GM08714 (cell line): Measurements from ENCODE around the gene LARP4.
"Not testable (repeated sequence)": the region's sequence is repeated elsewhere in the genome, so short reads cannot be mapped to it uniquely, and the experiment has no call there.

Source experiments
- H3K4me3 ChIP-seq: fragments of 200-500 bp; sonication (Bioruptor generic); 2 replicates; pipeline ENCODE4 v1.5.1; 2014; ENCODE audit warnings: mild to moderate bottlenecking, low read length, inconsistent platforms
- ZNF274 ChIP-seq: IDR thresholded peaks from 2 replicates; pipeline ENCODE4 v1.6.1; 2012; ENCODE audit warnings: mild to moderate bottlenecking, low read depth, low read length

LARP4 gene

DNA sequence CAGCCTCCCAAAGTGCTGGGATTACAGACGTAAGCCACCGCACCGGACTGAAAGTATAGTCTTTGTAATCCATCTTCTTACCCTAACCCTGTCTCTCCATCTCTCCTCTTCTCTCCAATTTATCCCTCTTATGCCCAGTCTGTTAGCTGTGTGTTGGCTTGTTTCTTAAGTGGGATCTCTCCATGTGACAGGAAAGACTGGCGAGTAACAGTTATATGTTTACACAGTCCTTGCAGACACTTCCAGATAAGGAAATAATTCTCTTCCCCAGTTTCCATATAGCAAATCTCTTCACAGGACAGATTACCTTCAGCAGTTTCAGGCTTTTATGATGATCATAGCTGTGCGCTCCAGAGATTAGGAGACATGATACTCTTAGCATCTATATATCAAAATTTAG is 88.1 kb downstream of the LARP4 start:
- no peak overlapping the region for H3K4me3 ChIP-seq
- TF ChIP-seq ZNF274, result no peak

DNA sequence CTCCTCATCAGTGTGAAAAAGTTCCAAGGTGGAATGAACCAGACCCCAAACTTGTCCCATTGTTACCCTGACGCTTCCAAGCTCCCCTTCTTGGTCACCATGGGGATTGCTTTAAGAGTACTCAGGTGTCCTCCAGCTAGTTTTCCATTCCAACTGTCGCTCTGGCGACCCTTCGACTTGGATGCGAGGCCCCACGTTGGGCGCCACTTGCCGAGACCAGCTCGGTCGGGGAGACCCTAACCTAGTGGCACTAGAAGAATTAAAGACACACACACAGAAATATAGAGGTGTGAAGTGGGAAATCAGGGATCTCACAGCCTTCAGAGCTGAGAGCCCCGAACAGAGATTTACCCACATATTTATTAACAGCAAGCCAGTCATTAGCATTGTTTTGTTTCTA is 97.4 kb downstream of the LARP4 start:
- not testable (repeated sequence) for H3K4me3 ChIP-seq

DNA sequence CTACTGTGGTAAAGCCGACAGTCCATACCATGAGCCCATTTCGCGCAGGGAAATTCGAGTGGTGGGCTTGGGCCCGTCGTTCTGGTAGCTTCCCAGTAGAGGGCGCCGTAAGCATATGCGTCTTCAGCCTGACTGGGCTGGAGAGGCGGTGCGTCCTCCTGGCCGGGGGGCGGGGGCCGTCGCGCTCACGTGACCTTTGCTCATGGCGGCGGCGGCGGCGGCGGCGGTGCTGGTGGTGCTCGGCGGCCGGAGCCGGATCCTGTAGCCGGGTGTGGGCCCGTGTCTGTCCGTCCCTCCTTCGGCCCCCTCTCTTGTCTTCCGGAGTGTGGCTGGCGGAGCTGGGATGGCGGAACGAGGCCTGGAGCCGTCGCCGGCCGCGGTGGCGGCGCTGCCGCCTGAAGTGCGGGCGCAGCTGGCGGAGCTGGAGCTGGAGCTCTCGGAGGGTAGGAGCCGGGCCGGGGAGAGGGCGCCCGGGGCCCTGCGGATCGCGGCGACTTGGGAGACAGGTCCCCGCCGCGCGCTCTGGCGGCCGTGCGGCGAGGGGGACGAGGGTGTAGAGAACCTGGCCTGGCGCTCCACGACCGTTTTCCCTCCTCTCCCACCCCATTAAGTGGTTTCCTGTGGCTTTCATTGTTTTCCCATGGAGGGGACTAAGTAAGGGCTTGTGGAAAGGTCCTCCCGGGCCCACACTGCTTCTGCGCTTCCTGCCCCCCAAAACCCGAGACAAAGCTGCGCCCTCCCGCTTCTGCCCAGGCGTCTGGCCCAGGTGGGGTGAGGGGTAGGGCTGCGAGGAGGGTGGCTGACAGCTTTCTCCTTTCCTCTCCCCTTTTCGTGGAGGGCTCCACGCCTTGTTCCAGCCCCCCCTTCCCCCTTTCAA is 104.4 kb downstream of the LARP4 start, which contains the start of gene DIP2B:
Gene DIP2B (plus strand): TSS at position 188 of the 877 bp plus-strand sequence. CDS start 156 bp downstream, at position 344.
- H3K4me3 ChIP-seq, result peak within 1 kb of the TSS; percentile 89
- TF ChIP-seq ZNF274, result no peak

DNA sequence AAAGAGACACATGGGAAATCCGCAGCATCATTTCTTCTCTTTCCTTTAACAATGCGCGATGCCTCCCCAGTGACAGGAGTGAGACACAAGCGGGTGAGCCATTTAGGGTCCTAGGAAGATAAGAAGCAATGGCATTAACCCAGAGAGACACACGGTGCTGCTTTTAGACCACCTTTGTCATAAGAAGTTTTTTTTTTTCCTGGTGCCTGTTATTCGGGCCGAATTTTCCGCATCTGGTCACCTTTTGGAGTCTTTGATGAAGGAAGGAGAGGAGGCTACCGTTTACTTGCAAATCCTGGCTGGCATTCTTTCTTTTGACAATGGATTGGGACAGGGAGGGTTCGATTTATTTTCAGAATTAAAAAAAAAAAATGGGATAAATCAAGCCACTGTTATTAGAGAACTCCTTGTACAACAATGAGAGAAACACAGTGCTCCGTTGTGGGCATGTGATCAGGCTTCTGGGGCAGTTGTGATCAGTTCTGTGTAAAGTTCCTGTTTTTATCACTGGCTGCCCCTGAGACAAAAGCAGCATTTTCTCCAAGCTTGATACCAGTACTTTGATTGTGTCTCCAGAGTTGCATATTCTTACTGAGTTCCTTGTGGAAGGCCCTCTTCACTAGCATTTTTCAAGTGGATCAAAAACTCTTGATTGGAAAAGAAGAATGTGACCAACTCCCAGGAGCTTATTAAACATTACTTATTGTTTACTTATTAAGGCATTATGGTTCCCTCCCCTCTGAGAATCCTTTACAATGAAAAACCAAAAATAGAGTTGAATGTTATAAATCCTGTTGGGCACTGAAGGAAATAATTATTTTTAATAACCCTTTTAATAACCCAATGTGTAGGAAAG is 105.2 kb downstream of the LARP4 start:
- H3K4me3 ChIP-seq, result peak overlapping the region; percentile 89
- no peak for TF ChIP-seq ZNF274

DNA sequence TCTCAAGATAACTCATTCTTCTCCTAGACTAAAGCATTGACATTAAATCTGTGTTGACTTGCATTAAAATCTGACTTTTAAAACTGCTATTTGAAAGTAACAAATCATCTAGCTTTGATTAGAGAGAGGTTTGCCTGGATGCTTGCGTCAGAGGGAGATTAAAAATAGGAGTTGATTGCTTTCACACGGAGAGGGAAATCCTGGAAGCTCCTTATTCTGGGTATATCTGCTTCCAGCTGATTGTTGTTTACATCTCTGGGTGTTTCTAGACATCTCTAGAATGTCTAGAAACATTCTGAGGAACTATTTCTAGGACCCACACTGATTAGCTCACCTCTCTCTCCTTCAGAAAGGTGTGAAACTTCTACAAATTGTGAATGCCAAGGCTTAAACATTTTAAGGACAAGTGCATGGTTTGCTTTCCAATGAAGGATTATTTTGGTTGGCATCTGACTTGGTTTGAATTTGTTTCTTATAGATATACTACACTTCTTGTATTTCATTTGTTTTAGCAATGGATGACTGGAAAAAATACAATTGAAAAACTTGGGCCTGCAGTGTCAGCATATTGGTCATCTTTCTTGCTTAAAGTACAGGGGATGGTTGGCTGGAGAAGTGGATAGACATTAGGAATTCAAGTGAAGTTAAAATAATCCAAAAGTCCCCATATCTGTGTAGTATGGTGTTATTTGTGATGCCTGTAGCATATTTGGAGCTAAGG is 106.2 kb downstream of the LARP4 start:
- no peak for TF ChIP-seq ZNF274
- H3K4me3 ChIP-seq, result peak overlapping the region; percentile 89

DNA sequence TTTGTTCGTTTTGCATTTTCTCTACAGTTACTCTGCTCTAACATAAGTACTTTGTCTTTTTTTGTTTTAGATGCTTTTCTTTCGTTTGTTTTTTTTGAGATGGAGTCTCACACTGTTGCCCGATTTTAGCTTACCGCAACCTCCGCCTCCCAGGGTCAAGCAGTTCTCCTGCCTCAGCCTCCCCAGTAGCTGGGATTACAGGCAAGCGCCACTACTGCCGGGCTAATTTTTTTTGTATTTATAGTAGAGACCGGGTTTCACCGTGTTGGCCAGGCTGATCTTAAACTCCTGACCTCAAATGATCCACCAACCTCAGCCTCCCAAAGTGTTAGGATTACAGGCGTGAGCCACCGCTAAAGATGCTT is 106.8 kb downstream of the LARP4 start:
- no peak for TF ChIP-seq ZNF274
- no peak overlapping the region for H3K4me3 ChIP-seq

DNA sequence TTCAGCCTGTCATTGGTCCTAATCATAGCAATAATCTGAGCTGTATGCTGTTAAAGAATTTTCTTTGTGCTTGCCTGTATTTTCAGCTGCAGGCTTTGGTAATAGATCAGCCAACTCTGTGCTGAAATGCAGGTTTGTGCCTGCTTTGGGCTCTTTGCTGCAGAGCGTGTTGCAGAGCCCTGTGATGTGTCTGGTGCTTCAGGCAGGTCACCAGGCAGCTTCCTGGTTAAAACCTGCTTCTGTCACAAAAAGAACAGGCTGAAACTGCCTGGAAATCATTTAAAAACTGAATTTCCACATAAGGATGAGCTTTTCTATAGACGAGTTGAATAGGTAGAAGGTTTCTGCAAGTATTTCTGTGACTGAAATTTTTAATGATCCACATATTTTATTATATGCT is 107.2 kb downstream of the LARP4 start:
- no peak overlapping the region for H3K4me3 ChIP-seq
- no peak for TF ChIP-seq ZNF274

DNA sequence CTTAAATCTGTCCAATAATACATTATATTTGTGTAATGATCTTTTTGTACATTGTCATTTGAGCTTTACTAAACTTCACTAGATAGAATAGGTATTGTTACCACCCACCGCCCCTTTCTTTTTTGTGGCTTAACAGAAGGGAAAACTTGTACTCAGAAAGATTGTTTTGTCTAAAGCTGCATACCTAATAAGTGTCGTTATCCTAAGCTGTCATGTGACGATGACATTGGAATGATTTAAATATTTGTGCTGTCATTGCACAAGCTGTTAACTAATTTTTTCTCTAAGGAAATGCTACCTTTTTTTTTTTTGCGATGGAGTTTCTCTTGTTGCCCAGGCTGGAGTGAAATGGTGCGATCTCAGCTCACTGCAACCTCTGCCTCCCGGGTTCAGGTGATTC is 107.7 kb downstream of the LARP4 start:
- no peak overlapping the region for H3K4me3 ChIP-seq
- TF ChIP-seq ZNF274, result no peak

DNA sequence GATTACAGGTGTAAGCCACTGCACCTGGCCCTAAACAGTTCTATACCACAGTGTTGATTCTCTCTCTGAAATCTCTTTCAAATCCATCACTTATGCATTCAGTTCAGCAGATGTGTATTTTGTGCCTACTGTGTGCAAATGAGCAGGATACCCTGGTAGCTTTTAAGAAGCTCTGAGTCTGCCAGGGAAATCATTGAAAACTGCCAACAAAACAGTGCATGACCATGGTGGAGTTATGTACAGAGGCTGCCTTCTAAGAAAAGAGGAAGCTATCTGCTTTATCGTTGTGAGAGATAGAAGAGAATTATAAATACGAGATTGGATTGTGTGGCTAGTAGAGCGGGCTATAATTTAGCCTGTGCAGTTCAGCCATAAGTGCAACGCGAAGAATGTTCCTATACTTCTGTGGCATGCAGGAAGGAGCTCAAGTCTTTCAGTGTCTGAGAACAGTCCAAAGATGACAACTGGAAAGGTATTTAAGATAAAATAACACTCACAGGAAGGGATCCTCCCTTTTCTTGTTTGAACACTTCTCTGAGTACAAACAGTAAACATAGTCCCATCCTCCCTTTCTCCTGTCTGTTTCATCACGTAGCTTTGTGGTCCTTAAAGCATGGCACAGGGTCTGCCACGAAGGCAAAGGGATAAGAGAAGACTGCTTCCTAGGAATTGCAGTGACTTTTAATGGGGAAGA is 108.4 kb downstream of the LARP4 start:
- TF ChIP-seq ZNF274, result no peak
- H3K4me3 ChIP-seq, result no peak overlapping the region; the same call in 1 of the 2 replicates

DNA sequence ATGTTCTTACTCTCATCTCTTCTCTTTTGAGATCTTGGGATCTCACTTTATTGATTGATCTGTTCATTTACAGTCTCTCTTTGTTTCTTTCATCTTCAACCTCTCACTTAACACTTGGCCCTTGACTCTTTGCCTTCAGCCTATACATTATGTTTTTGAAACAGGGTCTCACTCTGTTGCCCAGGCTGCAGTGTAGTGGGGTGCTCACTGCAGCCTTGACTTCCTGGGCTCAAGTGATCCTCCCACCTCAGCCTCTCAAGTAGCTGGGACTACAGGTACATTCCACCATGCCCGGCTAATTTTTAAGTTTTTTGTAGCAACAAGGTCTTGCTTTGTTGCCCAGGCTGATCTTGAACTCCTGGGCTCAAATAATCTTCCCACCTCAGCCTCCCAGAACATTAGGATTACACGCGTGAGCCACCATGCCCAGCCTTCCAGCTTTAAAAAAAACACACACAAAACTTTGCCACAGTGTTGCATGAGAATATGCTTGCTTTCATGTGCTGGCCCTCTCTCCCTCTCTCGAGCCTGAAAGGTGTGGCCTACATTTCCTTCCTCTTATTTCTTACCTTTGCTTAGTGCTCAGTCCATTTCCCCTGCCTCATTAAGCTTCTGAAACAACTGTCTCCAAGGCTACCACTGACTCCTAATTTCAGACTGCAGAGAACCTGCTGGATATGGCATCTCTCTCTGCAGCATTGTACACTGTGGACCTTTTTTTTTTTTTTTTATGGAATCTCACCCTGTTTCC is 114.0 kb downstream of the LARP4 start:
- H3K4me3 ChIP-seq, result no peak overlapping the region; the same call in 1 of the 2 replicates
- no peak for TF ChIP-seq ZNF274

DNA sequence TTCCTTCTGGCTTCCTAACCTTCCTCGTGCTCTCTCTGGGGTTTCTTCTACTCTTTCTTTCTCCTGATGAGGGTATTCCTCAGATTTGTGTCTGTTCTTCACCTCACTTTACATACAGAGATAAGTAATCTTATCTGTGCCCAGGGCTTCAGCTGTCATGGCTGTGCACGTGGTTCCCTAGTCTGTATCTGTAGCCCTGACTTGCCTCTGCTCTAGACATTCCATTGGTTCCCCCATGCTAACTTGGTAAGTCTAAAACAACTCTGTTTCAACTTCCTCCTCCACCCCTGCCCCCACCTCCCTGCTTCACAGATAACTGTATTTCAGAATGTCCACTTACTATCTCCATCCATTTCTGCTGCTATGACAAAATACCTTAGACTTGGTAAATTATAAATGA is 114.9 kb downstream of the LARP4 start:
- TF ChIP-seq ZNF274, result no peak
- H3K4me3 ChIP-seq, result no peak overlapping the region; the same call in 1 of the 2 replicates

DNA sequence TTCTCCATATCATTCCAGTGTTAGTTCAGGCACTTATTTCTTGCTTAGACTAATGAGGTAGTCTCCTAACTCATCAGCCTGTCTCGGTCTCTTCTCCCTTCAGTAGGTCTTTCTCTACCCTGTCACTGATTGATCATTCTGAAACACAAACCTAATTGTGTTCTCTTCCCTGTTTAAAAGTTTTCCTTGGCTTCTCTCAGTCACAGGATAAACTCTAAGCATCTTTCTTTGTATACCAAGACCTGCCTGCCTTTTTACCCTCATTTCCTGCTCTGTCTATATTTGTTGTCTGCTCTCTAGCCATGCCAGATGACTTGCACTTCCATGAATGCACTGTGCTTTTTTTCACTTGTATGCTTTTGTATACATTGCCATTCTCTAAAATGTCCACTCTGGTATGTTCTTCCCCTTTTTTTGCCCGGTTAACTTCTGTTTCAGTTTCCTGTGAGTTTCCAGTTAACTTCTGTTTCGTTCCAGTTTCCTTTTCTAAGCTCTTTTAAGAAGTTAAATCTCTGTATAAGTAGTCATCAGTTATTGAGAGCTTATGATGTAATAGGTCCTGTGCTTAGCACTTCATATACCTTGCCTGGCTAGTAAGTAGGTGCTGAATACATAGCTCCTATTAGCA is 116.8 kb downstream of the LARP4 start:
- H3K4me3 ChIP-seq, result peak overlapping the region; percentile 51; the same call in 1 of the 2 replicates

More for the DNA sequence above, 116.8 kb downstream of the LARP4 start:
- TF ChIP-seq ZNF274, result no peak
